CD4-positive, alpha-beta T cell treated with Interleukin-15 for 4 hours (primary cell): ENCODE measurements around the gene DYNC1H1.
"Not testable (repeated sequence)": the region's sequence is repeated elsewhere in the genome, so short reads cannot be mapped to it uniquely, and the experiment has no call there.

Source experiments
- DNase-seq: peaks from one replicate; pipeline ENCODE4 v3.0.0-alpha.2; 2020; ENCODE audit warnings: low spot score

The DYNC1H1 gene

GRCh38 chr14:101965181-101965544, 790 bp downstream of the DYNC1H1 start:
- peak; percentile 62 for DNase-seq

- DNase-seq: no peak
Measured at GRCh38 chr14:101965770-101966722, 1.7 kb downstream of the DYNC1H1 start.

- DNase-seq: no peak
Measured at GRCh38 chr14:101966742-101967141, 2.4 kb downstream of the DYNC1H1 start.

GRCh38 chr14:101968186-101968585, 3.8 kb downstream of the DYNC1H1 start:
- DNase-seq: no peak

- no peak for DNase-seq
Measured at GRCh38 chr14:101969481-101969880, 5.1 kb downstream of the DYNC1H1 start.

- no peak for DNase-seq
Measured at GRCh38 chr14:101970830-101971400, 6.5 kb downstream of the DYNC1H1 start.

- not testable (repeated sequence) for DNase-seq
Measured at GRCh38 chr14:101971458-101971857, 7.1 kb downstream of the DYNC1H1 start.

GRCh38 chr14:101972126-101972866, 7.9 kb downstream of the DYNC1H1 start:
- no peak for DNase-seq

- DNase-seq: no peak
Measured at GRCh38 chr14:101973356-101973755, 9.0 kb downstream of the DYNC1H1 start.

- no peak for DNase-seq
Measured at GRCh38 chr14:101975231-101975630, 10.9 kb downstream of the DYNC1H1 start.

GRCh38 chr14:101977311-101978071, 13.1 kb downstream of the DYNC1H1 start:
- DNase-seq: no peak

GRCh38 chr14:101979666-101980065, 15.3 kb downstream of the DYNC1H1 start:
- DNase-seq: no peak

- no peak for DNase-seq
Measured at GRCh38 chr14:101980251-101980650, 15.9 kb downstream of the DYNC1H1 start.

GRCh38 chr14:101980700-101981099, 16.3 kb downstream of the DYNC1H1 start:
- DNase-seq: no peak

GRCh38 chr14:101982621-101983020, 18.2 kb downstream of the DYNC1H1 start:
- no peak for DNase-seq

GRCh38 chr14:101984831-101985230, 20.5 kb downstream of the DYNC1H1 start:
- DNase-seq: not testable (repeated sequence)

- no peak for DNase-seq
Measured at GRCh38 chr14:101985957-101986356, 21.6 kb downstream of the DYNC1H1 start.

- DNase-seq: no peak
Measured at GRCh38 chr14:101986953-101987352, 22.6 kb downstream of the DYNC1H1 start.

GRCh38 chr14:101988377-101988776, 24.0 kb downstream of the DYNC1H1 start:
- DNase-seq: no peak

GRCh38 chr14:101991352-101991751, 27.0 kb downstream of the DYNC1H1 start:
- DNase-seq: no peak

GRCh38 chr14:101992708-101993107, 28.3 kb downstream of the DYNC1H1 start:
- DNase-seq: no peak
